Measurements from ENCODE around the gene SIPA1L2. TPM values are rescaled to one million over a fixed set of nuclear protein-coding genes. Genes with fewer than 3 reads are reported as not detected.

The SIPA1L2 gene
- total RNA-seq, 1 donor from 2014 or later, result 81.4 TPM

DNA sequence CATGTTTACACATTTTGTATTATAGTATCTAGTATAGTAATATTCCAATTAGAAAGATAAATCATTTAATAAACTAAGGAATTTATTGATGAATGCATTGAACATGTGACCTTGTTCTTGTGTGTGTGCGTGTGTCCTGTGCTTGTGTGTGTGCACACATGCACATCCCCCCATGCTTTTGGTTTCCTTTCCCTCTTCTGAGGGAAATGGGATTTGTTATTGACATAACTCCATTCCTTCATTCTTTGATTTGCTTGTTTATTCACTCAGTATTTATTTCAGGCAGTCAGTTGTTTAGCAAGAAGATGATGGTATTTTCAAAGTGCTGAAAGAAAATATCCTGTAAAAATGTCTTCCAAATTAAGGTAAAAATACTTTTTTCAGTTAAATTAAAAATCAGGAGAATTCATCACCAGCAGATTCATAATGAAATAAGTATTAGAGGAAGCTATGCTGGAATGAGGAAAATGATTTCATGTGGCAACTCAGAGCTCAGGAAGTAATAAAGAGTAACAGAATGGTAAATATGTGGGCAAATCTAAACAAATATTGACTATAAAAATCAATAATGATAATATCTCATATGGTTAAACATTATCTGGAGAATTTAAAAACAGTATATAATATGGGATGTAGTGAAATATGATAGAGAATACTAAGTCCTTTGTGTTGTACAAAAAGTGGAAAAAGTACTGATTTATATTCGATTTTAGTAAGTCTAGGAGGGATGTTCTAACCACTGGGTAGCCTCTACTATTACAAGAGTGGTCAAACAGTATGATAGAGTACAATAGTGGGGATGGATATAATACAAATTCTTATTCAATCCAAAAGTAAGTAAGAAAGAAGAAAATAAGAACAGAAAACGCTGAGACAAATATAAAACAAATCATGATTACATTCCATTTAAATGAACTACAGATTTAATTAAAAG is 35.2 kb upstream of the SIPA1L2 start:
- Mint-ChIP-seq H3K4me1 (peaks cover 7% of the 10 kb centered on the region), H3K4me3 (no peak overlapping the region), H3K9me3 (no peaks in the 10 kb centered on the region), H3K27ac (no peak overlapping the region), H3K36me3 (no peaks in the 10 kb centered on the region), H3K27me3 (ENCODE audit: low read depth) (no peaks in the 10 kb centered on the region)
- no peak for DNase-seq (ENCODE audit: low spot score in 2 of 2, unreplicated experiment in 2 of 2)
- TF ChIP-seq, protein P1, sequence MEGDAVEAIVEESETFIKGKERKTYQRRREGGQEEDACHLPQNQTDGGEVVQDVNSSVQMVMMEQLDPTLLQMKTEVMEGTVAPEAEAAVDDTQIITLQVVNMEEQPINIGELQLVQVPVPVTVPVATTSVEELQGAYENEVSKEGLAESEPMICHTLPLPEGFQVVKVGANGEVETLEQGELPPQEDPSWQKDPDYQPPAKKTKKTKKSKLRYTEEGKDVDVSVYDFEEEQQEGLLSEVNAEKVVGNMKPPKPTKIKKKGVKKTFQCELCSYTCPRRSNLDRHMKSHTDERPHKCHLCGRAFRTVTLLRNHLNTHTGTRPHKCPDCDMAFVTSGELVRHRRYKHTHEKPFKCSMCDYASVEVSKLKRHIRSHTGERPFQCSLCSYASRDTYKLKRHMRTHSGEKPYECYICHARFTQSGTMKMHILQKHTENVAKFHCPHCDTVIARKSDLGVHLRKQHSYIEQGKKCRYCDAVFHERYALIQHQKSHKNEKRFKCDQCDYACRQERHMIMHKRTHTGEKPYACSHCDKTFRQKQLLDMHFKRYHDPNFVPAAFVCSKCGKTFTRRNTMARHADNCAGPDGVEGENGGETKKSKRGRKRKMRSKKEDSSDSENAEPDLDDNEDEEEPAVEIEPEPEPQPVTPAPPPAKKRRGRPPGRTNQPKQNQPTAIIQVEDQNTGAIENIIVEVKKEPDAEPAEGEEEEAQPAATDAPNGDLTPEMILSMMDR (IDR thresholded peaks at IDR 0.05; ENCODE audit: unreplicated experiment), result no peak

- no peak for DNase-seq (ENCODE audit: low spot score in 2 of 2, unreplicated experiment in 2 of 2)
- Mint-ChIP-seq H3K27ac (peak overlapping the region; percentile 33), H3K4me1 (peaks cover 16% of the 10 kb centered on the region), H3K4me3 (no peak overlapping the region), H3K9me3 (no peaks in the 10 kb centered on the region), H3K27me3 (ENCODE audit: low read depth) (no peaks in the 10 kb centered on the region), H3K36me3 (no peaks in the 10 kb centered on the region)
- TF ChIP-seq, protein P1 (IDR thresholded peaks at IDR 0.05; ENCODE audit: unreplicated experiment), result no peak
Observed at GRCh38 chr1:232662910-232663309, 33.0 kb upstream of the SIPA1L2 start.

DNA sequence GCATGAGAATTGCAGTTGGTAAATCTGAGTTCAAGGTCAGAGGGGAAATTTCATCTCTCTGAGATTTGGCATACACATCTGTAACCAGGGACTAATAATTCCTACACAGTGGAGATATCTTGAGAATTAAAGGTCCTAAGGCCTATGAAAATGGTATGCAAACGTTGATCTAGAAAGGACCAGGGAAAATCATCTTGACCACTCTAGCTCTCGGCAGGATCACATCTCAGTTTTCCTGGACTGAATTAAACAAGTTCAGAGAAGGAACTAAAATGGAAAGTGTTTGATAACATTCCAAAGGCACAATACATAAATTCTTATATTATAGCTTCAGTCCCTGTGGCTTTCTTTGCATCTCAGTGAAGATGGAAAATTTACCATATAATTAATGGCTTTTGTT is 28.5 kb upstream of the SIPA1L2 start:
- Mint-ChIP-seq H3K9me3 (no peaks in the 10 kb centered on the region), H3K4me3 (no peak overlapping the region), H3K4me1 (peaks cover 37% of the 10 kb centered on the region), H3K36me3 (no peaks in the 10 kb centered on the region), H3K27ac (no peak overlapping the region), H3K27me3 (ENCODE audit: low read depth) (no peaks in the 10 kb centered on the region)
- DNase-seq (ENCODE audit: low spot score in 2 of 2, unreplicated experiment in 2 of 2), result no peak
- TF ChIP-seq, protein P1 (IDR thresholded peaks at IDR 0.05; ENCODE audit: unreplicated experiment), result no peak

DNA sequence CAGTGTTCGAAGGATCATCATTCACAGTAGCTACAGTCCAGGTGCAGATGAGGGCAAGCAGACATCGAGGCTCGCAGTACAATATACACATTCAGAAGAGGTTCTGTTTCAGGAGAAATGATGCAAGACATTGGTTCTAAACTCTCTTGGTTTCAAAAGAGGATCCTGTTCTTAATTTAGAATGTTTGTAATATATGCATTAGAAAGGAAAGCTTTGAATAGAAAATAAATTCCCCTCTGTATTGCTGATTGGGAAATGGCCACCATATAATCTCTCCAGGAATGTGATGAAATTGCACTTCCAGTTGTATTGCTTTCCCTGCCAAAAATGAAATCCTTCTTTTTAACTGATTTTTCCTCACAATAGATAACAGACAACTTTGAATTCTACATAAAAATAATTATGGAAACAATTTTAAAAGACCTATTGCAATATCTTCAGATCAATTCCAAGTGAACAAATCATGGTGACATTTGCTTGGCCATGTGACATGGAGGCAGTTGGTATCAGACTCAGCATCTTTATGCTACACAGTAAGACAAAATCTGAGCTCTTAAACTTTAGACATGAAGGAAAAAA is 27.6 kb upstream of the SIPA1L2 start:
- Mint-ChIP-seq H3K4me1 (peaks cover 37% of the 10 kb centered on the region), H3K27me3 (ENCODE audit: low read depth) (no peaks in the 10 kb centered on the region), H3K4me3 (no peak overlapping the region), H3K36me3 (no peaks in the 10 kb centered on the region), H3K9me3 (no peaks in the 10 kb centered on the region), H3K27ac (no peak overlapping the region)
- DNase-seq (ENCODE audit: low spot score in 2 of 2, unreplicated experiment in 2 of 2), result no peak
- TF ChIP-seq, protein P1 (IDR thresholded peaks at IDR 0.05; ENCODE audit: unreplicated experiment), result no peak

DNA sequence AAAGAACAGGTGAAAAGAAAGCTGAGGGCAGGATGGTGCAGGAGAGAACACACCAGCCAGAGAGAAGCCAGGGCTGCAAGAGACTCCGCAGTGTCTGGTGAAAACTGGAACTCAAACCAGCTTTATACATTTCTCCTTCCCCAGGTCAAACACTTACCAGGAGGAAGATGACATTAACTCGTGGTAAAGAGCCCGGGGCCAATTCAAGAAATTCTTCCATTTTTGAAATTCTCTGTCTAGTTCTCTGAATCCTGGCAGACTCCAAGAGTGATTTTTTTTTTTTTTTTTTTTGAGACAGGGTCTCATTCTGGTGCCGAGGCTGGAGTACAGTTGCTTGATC is 25.8 kb upstream of the SIPA1L2 start:
- Mint-ChIP-seq H3K4me1 (peaks cover 42% of the 10 kb centered on the region), H3K36me3 (no peaks in the 10 kb centered on the region), H3K27ac (no peak overlapping the region), H3K4me3 (no peak overlapping the region), H3K9me3 (no peaks in the 10 kb centered on the region), H3K27me3 (ENCODE audit: low read depth) (no peaks in the 10 kb centered on the region)
- no peak for DNase-seq (ENCODE audit: low spot score in 2 of 2, unreplicated experiment in 2 of 2)
- TF ChIP-seq, protein P1 (IDR thresholded peaks at IDR 0.05; ENCODE audit: unreplicated experiment), result no peak

All from mesothelial cell of epicardium (in vitro differentiated cells).